Fibroblast of peridontal ligament (primary cell): ENCODE data around the gene BIVM.
A peak's percentile ranks its signal among the peaks of the same experiment; 100 is the strongest.

Experiments
- DNase-seq: peaks from one replicate; pipeline ENCODE4 v3.0.0-alpha.2; 2010; ENCODE audit errors: extremely low read depth

The BIVM gene

GRCh38 chr13:102784483-102784882 lies 14.4 kb upstream of the BIVM start:
- DNase-seq, result no peak

DNA sequence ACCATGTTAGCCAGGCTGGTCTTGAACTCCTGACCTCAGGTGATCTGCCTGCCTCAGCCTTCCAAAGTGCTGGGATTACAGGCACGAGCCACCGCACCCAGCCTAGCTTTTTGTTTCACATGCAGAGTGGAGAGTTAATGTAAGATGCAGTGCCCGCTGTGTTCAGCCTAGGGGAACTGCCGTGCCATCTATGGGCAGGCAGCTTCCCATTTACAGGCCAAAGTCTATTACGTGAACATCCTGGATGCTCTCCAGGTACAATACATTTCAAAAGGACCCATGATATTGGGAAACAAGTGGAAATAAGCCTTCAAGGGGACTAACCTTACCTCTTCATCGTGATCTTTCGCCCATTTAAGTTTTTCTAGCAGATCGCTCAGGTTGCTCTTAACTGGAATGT lies 10.2 kb upstream of the BIVM start:
- no peak for DNase-seq

GRCh38 chr13:102792396-102792795 lies 6.5 kb upstream of the BIVM start:
- no peak for DNase-seq

GRCh38 chr13:102793611-102794355 lies 5.1 kb upstream of the BIVM start:
- DNase-seq, result no peak

- peak; percentile 17 for DNase-seq
Measured at GRCh38 chr13:102799426-102800144, 666 bp downstream of the BIVM start.

DNA sequence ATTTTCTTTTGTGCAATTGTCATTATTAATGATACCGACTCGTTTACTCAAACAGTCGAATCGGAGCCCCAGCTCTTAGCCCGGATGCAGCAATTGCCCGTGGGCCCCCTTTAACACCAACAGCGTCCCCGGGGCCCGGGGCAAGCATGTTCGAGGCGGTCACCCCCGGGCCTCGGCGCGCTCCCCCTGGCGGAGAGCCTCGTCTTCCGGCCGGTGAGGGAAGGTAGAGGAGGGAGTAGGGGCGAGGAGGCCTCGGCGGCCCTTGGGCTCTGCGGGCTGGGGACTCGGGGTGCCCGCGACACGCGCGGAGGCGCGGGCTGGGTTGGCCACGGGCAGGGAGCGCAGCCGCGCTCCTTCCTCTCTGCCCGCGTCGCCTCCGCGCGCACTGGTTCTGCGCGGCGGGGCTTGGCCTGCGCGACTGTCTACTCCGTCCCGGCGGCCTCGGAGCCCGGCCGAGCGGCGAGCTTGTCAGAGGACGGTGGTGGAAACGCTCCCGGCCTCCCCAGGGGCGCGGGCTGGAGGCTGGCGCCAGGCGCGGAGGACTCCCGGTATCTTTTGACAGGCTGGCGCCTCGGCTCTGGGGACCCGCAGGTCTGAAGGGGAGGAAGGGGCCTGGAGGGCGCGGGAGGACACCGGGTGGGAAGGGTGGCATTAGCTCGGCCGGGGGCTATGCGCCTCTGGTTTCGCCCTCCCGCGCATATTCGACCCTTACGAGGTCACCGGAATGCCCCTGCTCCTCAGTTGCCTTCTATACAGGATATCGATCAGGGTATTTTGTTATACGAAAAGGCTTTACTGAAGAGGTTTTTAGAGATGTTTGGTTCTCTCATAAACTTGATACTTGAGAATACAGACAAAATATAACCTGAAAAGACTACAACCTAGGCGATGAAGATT lies 1.5 kb downstream of the BIVM start:
- peak; percentile 66 for DNase-seq

GRCh38 chr13:102805680-102806079 lies 6.8 kb downstream of the BIVM start:
- DNase-seq, result no peak

DNA sequence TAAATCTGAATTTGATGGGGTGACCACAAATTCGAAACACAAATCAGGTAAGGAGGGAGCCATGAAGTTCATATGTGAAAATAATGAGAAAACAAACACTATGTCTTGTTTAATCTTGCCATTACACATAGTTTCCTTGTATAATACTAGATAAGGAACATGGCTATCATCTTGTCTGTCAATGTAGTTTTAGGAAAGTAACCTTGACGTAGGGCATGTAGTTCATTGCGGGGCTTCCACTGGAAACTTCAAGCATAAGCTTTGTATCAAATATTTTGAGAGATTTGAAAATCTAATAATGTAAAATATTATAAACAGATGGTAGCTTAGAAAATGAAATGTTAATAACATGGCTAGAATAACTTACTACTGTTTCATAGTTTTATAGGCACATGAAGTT lies 8.8 kb downstream of the BIVM start:
- DNase-seq, result no peak

GRCh38 chr13:102812611-102813287 lies 13.8 kb downstream of the BIVM start:
- DNase-seq, result no peak

GRCh38 chr13:102814025-102814607 lies 15.2 kb downstream of the BIVM start:
- DNase-seq, result no peak

DNA sequence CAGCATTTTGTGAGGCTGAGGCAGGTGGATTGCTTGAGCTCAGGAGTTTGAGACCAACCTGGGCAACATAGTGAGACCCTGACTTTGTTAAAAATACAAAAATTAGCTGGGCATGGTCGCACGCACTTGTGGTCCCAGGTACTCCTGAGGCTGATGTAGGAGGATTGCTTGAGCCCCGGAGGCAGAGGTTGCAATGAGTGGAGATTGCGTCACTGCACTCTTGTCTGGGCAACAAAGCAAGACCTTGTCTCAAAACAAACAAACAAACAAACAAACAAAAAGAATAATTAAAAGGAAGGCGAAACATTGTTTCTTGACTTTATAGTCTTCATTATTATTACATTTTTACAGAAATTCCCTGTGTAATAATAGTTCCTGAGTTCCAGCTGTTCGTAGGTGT lies 15.9 kb downstream of the BIVM start:
- no peak for DNase-seq

DNA sequence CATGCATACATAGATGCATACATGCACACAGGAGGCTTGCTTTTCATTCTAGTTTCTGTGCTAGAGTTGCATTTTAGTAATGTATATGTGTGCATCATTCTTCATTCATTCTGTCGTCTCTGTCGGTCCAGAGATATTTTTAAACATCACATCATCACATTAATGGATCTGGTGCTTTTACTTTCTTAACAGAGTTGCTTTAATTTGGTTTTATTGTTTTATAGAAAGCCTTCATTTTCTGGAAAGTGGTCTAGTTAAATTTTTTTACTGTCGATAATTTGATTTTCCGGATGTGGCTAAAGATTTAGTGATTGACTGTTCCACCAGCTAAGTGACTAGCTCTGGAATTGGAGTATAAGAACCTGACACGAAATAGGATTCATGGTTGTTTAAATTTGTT lies 16.9 kb downstream of the BIVM start:
- no peak for DNase-seq

DNA sequence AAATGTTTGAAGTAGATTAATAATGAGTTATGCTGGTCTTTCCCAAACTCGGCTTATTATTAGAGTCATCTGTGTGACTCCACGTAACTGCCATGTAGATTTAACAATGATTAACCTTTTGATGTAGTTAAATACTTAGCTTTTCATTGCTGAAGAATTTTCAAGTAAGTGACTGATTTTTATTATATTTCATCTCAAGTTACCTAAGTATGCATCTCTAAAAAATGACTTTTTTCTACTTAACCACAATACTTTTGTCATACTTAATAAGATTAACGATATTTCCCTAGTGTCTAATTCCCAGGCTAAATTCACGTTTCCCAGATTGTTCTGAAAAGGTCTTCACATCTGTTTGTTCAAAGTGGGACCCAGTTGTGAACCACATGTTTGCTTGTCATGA lies 17.8 kb downstream of the BIVM start:
- no peak for DNase-seq

DNA sequence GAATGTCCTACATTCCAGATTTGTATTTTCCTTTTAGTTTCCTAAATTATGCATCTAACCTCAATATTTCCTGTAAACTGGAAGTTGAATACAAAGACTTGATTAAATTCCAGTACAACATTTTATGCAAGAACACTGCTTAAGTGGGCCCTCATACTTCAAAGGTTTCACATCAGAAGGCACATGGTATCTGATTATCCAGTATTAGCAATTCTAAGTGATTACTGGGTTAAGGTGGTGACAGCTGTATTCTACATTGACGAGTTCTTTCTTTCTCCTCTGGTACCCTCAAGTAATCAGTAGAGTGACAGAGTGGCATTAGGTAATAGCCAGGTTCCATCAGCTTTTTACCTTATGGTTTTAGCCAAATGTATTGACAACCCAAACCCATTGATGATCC lies 18.3 kb downstream of the BIVM start:
- DNase-seq, result no peak

GRCh38 chr13:102817907-102818306 lies 19.0 kb downstream of the BIVM start:
- DNase-seq, result no peak

DNA sequence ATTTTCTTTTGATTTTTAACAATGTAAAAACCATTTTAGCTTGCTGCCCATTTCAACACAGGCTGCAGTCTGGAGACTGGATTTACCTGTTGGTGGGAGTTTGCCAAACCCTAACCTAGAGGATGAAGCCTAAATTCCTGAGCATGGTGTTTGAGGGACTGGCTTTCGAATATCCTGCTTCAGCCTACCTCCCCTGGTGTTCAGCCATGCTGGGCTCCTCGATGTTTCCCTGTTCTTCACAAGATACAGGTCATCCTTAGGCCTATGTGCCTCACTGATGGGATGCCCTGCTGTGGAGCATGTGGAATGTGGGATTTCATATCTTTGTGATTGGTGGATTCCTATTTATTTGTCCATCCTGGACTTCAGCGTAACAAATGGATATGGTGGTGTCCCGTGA lies 26.5 kb downstream of the BIVM start:
- no peak for DNase-seq

GRCh38 chr13:102825921-102826706 lies 27.2 kb downstream of the BIVM start:
- peak; percentile 93 for DNase-seq

GRCh38 chr13:102830646-102831045 lies 31.7 kb downstream of the BIVM start:
- no peak for DNase-seq

- DNase-seq, result no peak
Measured at GRCh38 chr13:102836471-102836870, 37.6 kb downstream of the BIVM start.

- no peak for DNase-seq
Measured at GRCh38 chr13:102838273-102838672, 39.4 kb downstream of the BIVM start.

- DNase-seq, result no peak
Measured at GRCh38 chr13:102838982-102839381, 40.1 kb downstream of the BIVM start.
